HG03103 (cell line): Measurements from ENCODE around the gene RFX4.

Source experiments
- ATAC-seq: cut with Tn5 transposase; IDR thresholded peaks from one replicate; pipeline ENCODE4 v1.9.1; 2021; ENCODE audit warnings: low read depth; ENCODE audit not compliant: unreplicated experiment

Gene RFX4

GRCh38 chr12:106758349-106759110 lies 175.7 kb downstream of the RFX4 start:
- no peak for ATAC-seq

- ATAC-seq = peak; percentile 7
These were observed 176.9 kb downstream of the RFX4 start for GRCh38 chr12:106759526-106760183.

DNA sequence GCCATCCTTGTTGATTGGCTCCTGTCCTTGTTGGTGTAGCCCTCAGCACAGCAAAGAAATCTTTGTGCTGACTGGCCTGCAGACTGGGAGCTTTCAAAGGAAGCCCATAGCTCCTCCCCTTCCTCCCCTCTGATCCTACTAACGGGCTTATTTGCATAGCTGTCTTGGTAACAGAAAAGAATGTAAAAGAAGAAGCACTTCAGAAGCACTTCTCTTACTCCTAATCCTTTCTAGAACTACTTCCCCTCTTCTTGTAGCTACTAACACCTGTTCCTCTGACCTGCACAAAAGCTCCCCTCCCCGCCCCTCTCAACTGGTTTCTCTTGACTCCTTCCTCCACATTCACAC lies 177.4 kb downstream of the RFX4 start:
- ATAC-seq = peak; percentile 97

GRCh38 chr12:106764220-106764619 lies 181.4 kb downstream of the RFX4 start:
- ATAC-seq = no peak

GRCh38 chr12:106764738-106765137 lies 181.9 kb downstream of the RFX4 start:
- no peak for ATAC-seq

GRCh38 chr12:106766393-106766826 lies 183.6 kb downstream of the RFX4 start:
- no peak for ATAC-seq

DNA sequence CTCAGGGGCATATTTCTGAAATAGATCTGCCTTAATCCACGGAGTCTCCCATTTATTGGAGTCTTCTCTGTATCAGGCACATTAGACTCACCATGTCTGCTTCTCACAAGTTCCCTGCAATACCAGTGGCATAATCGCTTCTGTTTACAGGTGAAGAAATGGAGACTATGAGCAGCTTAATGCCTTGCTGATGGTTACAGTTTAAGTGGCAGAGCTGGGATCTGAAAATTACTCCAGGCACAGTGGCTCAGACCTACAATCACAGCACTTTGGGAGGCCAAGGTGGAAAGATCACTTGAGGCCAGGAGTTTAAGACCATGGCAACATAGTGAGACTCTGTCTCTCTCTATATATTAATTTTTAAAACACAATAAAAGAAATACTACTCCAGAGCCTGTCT lies 184.4 kb downstream of the RFX4 start:
- ATAC-seq = no peak

GRCh38 chr12:106767954-106768822 lies 185.4 kb downstream of the RFX4 start:
- no peak for ATAC-seq

GRCh38 chr12:106769078-106769477 lies 186.3 kb downstream of the RFX4 start:
- ATAC-seq = no peak

- ATAC-seq = no peak
These were observed 186.7 kb downstream of the RFX4 start for GRCh38 chr12:106769546-106769945.

DNA sequence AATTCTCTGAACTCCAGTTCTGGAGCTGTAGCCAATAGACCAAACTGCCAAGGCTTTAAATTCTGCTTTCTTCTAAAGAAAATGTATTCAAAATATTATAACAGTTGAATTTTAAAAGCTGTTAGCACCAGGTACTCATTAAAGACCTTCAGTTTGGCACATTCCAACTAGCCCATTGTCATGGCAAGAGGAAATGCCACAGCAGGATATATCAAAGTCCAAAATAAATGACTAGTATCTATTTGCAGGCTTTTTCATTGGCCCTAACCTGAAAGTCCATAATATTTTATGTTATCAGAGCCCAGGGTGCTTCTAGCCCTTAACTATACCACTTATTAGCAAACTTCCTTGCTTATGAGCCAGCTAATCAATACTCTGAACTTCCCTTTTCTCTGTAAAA lies 188.6 kb downstream of the RFX4 start:
- no peak for ATAC-seq

DNA sequence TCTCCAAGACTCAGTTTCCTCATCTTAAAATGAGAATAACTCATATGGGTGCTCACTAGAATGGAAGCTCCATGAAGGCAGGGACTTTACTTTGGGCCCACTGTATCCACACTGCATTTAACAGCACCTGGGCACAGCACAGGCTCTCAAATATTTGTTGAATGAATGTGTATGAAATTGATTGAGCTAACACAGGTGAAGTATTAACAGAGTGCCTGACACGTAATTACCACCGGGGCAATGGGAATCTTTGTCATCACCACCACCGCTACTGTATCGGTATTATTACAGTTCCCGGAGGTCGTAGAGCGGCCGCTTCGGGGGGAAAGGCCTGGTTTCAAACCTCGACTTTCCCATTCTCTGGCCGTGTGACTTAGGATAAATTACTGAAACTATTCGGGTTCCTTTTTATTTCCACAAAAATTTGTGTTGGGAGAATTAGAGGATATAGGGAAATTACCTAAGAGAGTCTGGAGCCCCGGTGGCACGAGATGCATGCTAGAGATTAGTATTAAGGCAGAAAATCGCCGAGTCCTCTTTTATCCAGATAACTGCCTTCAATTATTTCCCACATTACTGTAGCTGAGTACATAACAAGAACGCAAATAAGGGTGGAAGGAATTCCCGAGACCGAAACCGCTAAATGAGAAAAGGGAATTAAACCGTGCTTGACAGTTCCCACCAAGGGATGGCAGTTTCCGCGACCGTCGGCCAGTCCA lies 190.6 kb downstream of the RFX4 start:
- ATAC-seq = no peak

DNA sequence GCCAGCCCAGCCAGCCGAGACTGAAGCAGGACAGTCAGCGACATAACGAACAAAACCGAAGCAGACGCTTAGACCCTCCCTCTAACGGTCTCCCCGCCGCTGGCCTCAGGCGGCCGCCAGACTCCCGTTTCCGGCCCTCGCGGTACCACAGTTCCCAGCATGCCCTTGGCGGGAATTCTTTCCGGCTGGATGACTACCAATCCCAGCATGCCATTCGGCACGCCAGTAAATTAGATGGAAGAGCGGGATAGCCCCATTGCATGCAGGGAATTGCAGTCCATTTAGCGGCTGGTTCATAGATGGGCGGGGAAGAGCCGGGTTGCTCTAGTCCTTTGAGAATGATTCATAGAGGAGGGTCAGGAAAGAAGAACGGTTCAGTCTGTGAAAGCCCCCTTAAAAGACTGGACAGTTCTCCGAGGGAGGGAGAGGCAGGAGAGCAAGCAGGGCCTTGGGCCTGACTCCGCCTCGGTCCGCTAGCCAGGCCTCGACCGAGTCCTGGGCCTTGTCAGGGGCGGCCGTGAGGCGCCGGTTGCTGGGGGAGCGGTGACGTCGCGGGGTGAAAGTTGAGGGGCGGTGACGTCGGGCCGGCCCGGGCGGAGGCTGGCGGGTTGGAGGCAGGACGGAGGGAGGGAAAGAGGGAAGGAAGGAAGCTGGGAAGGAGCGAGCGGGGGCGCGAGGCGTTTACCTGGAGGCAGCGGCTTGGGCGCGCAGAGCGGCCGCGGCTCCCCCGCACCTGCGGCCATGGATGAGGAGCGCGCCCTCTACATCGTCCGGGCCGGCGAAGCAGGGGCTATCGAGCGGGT lies 191.4 kb downstream of the RFX4 start, which contains the start of gene RIC8B:
TSS of gene RIC8B (plus strand) at position 678 of the 803 bp plus-strand sequence. CDS start at position 742, 64 bp downstream.
- peak; percentile 77 for ATAC-seq

- ATAC-seq = no peak
These were observed 192.2 kb downstream of the RFX4 start for GRCh38 chr12:106774808-106775524.

GRCh38 chr12:106776897-106777296 lies 194.1 kb downstream of the RFX4 start:
- ATAC-seq = no peak

GRCh38 chr12:106780010-106780631 lies 197.3 kb downstream of the RFX4 start:
- no peak for ATAC-seq

DNA sequence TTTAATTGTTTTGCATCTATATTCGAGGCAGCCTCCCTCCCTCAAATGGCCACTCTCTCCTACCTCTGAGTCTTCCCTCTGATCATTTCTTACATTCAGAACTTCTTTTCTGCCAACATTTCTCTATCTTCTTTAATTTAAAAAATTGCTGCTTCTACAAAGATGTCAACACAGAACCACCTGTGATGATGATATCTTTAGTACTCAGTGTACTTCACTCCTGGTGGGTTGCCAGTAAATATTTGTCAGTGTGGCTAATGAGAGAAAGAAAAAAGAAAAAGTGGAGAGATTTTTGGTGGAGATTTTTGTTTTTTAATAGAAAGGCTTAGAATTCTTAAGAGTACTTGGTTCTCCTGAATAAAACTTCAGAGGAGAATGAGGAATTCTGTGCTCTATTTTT lies 199.8 kb downstream of the RFX4 start:
- ATAC-seq = no peak

GRCh38 chr12:106783515-106783914 lies 200.7 kb downstream of the RFX4 start:
- no peak for ATAC-seq

DNA sequence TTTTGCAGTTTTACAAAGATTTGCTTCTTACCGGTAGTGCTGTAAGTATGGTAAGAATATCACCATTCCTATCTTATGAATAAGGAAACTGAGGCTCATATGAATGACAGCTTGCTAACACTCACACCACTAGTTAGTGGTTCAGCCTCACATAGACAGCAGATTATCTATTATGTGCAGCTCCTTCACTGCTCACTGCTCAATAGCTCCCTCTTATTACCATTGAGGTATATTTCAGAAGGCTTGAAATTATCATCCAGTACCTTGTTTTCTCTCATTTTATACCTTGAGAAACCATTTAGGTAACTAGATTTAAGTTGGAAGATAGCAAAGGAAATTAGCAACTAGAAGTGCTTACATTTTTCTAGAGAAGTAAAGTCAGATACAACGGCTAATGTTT lies 207.2 kb downstream of the RFX4 start:
- ATAC-seq = no peak
